ENCODE results near the gene GABRD.

Gene GABRD

DNA sequence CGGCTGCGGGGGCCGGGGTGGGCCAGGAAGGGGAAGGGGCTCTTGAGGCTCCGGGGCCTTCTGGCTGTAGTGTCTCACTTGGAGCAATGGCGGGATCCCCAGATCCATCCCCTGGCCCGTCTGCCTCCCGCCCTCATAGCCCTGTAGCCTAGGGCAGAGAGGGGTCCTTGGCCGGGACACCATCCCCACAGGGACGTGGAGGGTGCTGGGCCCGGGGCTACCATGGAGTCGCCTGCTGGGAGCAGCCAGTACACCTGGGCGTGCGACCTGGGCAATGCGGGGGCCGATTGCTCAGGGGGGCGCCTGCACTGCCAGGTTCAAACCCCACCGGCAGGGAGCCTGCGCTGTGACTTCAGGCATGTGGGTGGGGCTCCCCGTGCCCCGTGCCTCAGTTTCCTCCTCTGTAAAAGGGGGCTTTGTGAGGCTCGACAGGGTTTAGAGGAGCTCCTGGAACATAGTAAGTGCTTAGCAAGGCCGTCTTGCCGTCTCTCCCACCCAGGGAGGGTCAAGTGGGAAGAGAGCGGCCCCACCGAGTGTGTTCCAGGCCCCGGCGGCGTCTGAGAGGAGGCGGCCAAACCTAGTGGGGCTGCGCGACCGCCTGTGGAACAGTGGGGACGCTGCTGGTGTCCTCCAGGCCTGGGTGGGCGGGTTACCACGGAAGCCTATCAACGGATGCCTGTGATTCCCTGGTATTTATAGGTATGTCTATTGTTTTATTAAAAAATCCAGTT, 51.8 kb downstream of the GABRD start:
- no peak for TF ChIP-seq EZH2phosphoT487 (IDR thresholded peaks at IDR 0.05; ENCODE audit: borderline replicate concordance)
- Histone ChIP-seq H3K9me2 (replicated peaks; ENCODE audit: low read depth, low read length) (no peaks in the 10 kb centered on the region), H3K27me3 (ENCODE audit: insufficient read depth, low read length, poor library complexity, severe bottlenecking) (no peaks in the 10 kb centered on the region), H3K9me3 (ENCODE audit: insufficient read depth, low read depth, low read length) (no peaks in the 10 kb centered on the region), H3F3A (ENCODE audit: low read depth) (no peaks in the 10 kb centered on the region), H3K9ac (ENCODE audit: low read depth, low read length, poor library complexity, severe bottlenecking) (no peak overlapping the region), H3K79me2 (ENCODE audit: insufficient read depth, low read length) (no peaks in the 10 kb centered on the region), H3K4me3 (ENCODE audit: low read length, poor library complexity, severe bottlenecking) (no peak overlapping the region), H3K4me2 (ENCODE audit: low read depth, low read length, poor library complexity, severe bottlenecking) (no peak overlapping the region), H3K36me3 (ENCODE audit: insufficient read depth, low read length) (no peaks in the 10 kb centered on the region), H3K4me1 (ENCODE audit: insufficient read depth, low read length, poor library complexity, severe bottlenecking) (no peaks in the 10 kb centered on the region), H2AFZ (ENCODE audit: low read length) (no peak overlapping the region), H4K20me1 (ENCODE audit: insufficient read depth, low read length, poor library complexity, severe bottlenecking) (no peaks in the 10 kb centered on the region)

- Histone ChIP-seq H3K79me2 (ENCODE audit: insufficient read depth, low read length) (no peaks in the 10 kb centered on the region), H4K20me1 (ENCODE audit: insufficient read depth, low read length, poor library complexity, severe bottlenecking) (no peaks in the 10 kb centered on the region), H3K4me1 (ENCODE audit: insufficient read depth, low read length, poor library complexity, severe bottlenecking) (no peaks in the 10 kb centered on the region), H3K4me3 (ENCODE audit: low read length, poor library complexity, severe bottlenecking) (no peak overlapping the region), H3F3A (ENCODE audit: low read depth) (no peaks in the 10 kb centered on the region), H3K27me3 (ENCODE audit: insufficient read depth, low read length, poor library complexity, severe bottlenecking) (no peaks in the 10 kb centered on the region), H3K36me3 (ENCODE audit: insufficient read depth, low read length) (no peaks in the 10 kb centered on the region), H3K9me2 (replicated peaks; ENCODE audit: low read depth, low read length) (no peaks in the 10 kb centered on the region), H3K4me2 (ENCODE audit: low read depth, low read length, poor library complexity, severe bottlenecking) (no peak overlapping the region), H2AFZ (ENCODE audit: low read length) (no peak overlapping the region), H3K9ac (ENCODE audit: low read depth, low read length, poor library complexity, severe bottlenecking) (no peak overlapping the region), H3K9me3 (ENCODE audit: insufficient read depth, low read depth, low read length) (no peaks in the 10 kb centered on the region)
- TF ChIP-seq CTCF (conservative IDR thresholded peaks at IDR 0.05; ENCODE audit: low read length) (no peak), EZH2phosphoT487 (IDR thresholded peaks at IDR 0.05; ENCODE audit: borderline replicate concordance) (no peak)
Measured at GRCh38 chr1:2072109-2072806, 53.1 kb downstream of the GABRD start.

GRCh38 chr1:2072891-2073290, 53.7 kb downstream of the GABRD start:
- Histone ChIP-seq H3K27me3 (ENCODE audit: insufficient read depth, low read length, poor library complexity, severe bottlenecking) (no peaks in the 10 kb centered on the region), H3F3A (ENCODE audit: low read depth) (no peaks in the 10 kb centered on the region), H3K4me3 (ENCODE audit: low read length, poor library complexity, severe bottlenecking) (no peak overlapping the region), H3K9me3 (ENCODE audit: insufficient read depth, low read depth, low read length) (peaks cover under 1% of the 10 kb centered on the region; the same call in 1 of the 2 replicates), H3K4me1 (ENCODE audit: insufficient read depth, low read length, poor library complexity, severe bottlenecking) (no peaks in the 10 kb centered on the region), H2AFZ (ENCODE audit: low read length) (no peak overlapping the region), H3K9ac (ENCODE audit: low read depth, low read length, poor library complexity, severe bottlenecking) (no peak overlapping the region), H3K36me3 (ENCODE audit: insufficient read depth, low read length) (no peaks in the 10 kb centered on the region), H3K4me2 (ENCODE audit: low read depth, low read length, poor library complexity, severe bottlenecking) (no peak overlapping the region), H3K9me2 (replicated peaks; ENCODE audit: low read depth, low read length) (no peaks in the 10 kb centered on the region), H3K79me2 (ENCODE audit: insufficient read depth, low read length) (no peaks in the 10 kb centered on the region), H4K20me1 (ENCODE audit: insufficient read depth, low read length, poor library complexity, severe bottlenecking) (no peaks in the 10 kb centered on the region)
- TF ChIP-seq CTCF (conservative IDR thresholded peaks at IDR 0.05; ENCODE audit: low read length) (no peak), EZH2phosphoT487 (IDR thresholded peaks at IDR 0.05; ENCODE audit: borderline replicate concordance) (no peak)
